C1 segment of cervical spinal cord (tissue), 14 donors: Measurements from ENCODE around the gene OCIAD1.
A peak's percentile ranks its signal among the peaks of the same experiment; 100 is the strongest.
"Not testable (repeated sequence)": the region's sequence is repeated elsewhere in the genome, so short reads cannot be mapped to it uniquely, and the experiment has no call there.

Source experiments
- DNase-seq, 14 donors: peaks; one replicate each; lab custom pipeline; 2025; lab: John Stamatoyannopoulos, UW

The OCIAD1 gene

DNA sequence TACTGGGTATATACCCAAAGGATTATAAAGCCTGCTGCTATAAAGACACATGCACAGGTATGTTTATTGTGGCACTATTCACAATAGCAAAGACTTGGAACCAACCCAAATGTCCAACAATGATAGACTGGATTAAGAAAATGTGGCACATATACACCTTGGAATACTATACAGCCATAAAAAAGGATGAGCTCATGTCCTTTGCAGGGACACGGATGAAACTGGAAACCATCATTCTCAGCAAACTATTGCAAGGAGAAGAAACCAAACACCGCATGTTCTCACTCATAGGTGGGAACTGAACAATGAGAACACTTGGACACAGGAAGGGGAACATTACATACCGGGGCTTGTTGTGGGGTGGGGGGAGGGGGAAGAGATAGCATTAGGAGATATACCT is 58.9 kb downstream of the OCIAD1 start:
- not testable (repeated sequence) for DNase-seq

DNA sequence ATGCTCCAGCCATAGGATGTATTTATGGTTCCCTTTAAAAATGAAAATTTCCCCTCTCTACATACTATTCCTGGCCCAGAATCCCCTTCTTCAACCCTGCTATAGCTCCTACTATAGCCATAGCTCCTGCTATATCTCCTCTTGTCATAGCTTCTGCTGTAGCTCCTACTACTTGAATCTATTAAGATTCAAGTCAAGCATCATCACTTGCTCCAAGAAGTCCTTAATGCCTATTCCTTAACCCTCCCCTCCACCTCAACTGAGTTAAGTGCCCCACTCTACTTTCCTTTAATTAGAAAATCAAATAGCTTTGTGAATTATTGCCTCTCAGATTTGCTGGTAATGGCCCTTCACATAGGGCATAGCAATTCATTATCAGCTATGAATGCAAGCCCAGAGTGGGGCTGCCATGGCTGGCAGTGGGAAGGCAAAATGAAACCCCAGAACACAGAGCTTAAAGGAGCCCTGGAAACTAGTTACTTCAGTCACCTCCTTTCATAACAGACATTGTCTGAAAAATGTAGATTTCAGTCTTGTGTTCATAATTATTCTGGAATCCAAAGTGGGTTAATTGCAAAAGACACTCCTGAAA is 60.2 kb downstream of the OCIAD1 start:
- DNase-seq: no peak

DNA sequence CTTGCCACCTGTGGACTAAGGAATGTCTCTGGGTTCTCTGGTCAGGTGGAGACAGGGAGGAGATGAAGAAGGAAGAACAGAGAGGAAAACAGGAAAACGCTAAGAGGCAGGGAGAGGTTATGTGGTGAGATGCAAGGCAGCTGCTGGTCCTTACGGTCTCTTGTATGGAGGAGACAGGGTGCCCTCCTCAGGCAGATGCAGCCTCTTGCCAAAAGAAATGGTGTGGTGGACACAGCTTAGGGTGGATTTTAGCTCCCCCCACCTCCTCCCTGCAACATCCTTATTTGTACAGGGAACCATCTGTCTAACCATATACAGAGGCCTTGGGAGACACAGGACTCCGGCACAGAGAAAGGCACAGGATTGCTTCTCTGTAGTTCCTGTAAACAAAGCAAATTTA is 66.0 kb downstream of the OCIAD1 start:
- peak in 1 of 14 donors; percentile 2 for DNase-seq

DNA sequence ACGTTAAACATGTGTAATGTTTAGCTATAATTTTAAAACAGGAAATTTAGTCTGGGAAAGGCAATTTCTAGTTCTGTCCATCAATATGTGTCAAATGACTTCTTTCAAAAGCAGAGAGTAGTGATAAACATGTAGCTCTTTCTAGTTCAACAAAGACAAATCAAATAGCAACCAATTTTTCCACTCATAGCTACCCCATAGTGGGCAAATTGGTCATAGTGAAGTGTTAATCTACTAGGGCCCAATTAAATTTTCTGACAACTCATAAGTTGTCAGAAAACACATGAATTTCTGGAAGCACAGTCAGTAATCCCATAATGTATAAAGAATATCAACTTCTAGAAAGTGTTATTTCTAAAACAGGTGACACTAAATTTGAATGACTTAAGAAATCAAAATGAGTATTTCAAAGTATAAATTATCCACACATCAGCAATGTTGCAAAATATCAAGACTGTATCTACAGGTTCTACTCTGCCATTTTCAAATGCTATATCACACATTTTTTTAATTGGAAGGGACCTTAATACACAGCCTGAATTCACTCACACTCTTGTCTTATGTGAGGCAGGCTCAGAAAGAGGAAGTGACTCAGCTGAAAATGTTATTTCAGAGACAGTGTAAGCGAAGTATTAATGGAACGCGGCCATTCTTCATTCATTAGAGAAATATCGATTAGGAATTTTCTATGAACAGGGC is 68.0 kb downstream of the OCIAD1 start:
- DNase-seq: no peak

DNA sequence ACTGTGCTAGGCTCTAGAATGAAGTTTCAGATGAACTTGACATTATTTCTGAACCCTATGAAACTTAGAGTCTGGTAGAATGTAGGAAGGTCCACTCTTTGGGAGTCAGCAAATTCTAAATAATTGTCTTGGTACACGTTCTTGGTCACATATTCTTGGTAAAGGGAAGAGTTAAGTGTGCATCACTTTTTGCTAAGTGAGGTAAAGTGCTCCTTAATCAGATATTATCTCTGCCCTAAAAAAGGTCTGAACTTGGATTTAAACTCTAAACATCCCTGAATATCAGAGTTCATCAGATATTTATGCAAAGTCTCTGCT is 68.5 kb downstream of the OCIAD1 start:
- DNase-seq: no peak

DNA sequence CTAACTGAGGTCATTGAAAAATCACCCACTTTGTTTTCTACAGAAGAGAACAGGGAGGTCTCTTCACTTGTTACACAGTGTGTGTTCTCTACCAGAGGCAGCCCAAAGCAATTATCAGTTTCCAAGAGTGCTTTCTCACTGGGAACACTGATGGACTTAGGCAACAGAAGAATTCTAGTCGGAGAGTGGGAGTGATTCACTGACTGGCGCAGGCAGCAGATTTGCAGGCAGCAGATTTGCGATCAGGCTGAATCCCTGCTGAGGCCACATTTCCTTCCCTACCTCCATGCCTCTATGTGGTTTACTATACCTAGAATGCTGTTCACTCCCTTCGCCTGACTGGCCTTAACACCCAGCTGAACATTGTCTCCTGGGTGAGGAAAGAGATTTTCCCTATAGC is 69.1 kb downstream of the OCIAD1 start:
- peak in 3 of 14 donors; percentile 9 to 12 (median 10) for DNase-seq

DNA sequence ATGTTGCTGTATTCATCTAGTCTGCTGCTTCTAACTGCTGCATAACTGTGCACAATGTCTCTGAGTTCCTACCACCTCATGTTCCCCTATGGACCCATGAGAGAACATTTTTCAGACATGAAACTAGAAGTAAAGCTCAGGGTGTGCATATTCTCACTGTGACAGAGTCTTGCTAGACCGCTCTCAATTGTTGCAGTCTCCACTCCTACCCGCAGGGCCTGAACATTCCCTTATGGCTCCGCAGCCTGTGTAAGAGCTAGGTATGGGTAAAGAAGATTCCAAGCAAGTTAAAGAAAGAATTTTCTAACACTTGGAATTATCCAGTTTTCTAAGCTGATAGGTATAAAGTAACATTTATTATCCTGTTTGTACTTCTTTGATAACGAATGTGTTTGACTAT is 70.3 kb downstream of the OCIAD1 start:
- DNase-seq: no peak

DNA sequence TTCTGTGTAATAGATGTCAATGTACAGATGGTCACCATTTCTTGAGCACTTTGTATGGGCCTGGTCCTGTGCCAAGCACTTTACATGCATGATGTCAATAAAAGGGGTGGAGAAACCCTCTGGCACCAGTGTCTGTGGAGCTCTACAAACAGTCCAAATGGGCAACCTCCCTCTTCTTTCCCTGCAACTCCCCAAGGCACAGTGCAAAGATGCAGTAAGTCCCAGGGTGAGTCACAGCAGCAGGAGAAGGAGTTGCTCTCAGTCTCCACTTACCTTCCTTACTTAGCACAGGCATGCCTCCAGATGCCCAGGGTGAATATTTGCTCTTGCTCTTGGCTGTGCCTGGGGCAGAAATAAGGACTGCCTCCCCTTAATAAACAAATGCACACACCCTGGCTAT is 71.4 kb downstream of the OCIAD1 start:
- DNase-seq: no peak

DNA sequence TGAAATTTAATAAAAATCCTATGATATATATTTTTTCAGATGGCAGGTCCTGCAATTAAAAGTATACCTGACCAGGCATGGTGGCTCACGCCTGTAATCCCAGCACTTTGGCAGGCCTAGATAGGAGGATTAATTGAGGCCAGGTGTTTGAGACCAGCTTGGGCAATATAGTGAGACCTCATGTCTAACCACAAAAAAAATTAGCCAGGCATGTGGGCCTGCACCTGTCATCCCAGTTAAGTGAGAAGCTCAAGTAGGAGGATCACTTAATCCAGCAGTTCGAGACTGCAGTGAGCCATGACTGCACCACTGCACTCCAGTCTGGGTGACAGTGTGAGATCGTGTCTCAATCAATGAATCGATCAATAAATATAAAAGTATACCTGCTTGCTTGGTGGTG is 73.2 kb downstream of the OCIAD1 start:
- no peak for DNase-seq

DNA sequence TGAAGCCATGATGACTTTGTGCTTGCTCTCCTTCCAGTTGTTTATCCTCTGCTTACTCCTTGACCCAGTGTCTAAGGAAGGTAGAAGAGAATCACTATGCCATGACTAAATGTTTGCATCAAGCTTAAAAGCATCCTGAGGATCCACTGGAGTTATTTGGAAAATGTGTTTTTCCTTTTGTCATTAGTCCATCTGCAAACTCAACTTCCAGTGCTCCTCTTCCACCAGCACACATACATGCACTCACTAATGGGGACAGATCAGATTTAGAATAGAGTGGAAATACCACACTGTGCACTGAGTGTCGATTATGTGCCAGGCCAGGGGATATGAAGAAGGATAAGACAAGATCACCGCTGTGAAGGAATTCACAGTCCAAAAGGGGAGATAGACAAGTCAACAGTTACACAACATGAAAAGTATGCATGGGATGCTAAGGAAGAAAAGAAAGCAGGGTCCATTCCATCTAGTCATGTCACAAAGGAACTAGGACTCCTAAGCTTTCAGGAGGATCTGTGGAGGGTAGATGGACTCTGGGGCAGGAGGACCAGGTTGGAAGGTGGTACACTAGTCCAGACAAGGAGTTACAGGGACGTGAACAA is 73.8 kb downstream of the OCIAD1 start:
- DNase-seq: no peak

DNA sequence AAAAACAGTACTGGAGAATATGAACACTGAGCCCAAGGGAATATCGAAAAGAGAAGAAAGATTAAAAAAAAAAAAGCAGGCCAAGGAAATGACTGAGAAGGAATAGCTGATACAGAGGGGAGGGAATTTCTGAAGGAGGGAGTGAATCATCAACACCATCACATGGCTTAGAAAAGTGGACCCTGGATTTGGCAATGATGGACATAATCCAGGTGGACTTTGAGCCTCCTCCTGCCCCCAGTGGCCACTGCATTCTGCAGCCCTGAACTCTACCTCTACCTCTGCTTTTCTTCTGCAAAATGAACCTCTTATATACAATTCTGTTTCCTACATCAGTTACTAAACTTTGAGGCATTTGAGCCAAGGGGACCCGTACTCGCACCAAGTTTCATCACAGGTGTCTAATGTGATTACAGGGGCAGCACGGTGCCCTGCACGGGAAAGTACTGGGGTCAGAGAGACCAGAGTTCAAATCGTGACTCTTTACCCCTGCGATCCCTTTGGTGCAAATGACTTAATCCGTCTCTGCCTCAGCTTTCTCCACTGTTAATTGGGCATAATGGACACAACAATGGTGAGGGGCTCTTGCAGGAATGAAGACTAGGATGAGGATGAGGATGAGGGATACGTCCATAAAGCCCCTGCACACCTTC is 74.6 kb downstream of the OCIAD1 start:
- DNase-seq: no peak

DNA sequence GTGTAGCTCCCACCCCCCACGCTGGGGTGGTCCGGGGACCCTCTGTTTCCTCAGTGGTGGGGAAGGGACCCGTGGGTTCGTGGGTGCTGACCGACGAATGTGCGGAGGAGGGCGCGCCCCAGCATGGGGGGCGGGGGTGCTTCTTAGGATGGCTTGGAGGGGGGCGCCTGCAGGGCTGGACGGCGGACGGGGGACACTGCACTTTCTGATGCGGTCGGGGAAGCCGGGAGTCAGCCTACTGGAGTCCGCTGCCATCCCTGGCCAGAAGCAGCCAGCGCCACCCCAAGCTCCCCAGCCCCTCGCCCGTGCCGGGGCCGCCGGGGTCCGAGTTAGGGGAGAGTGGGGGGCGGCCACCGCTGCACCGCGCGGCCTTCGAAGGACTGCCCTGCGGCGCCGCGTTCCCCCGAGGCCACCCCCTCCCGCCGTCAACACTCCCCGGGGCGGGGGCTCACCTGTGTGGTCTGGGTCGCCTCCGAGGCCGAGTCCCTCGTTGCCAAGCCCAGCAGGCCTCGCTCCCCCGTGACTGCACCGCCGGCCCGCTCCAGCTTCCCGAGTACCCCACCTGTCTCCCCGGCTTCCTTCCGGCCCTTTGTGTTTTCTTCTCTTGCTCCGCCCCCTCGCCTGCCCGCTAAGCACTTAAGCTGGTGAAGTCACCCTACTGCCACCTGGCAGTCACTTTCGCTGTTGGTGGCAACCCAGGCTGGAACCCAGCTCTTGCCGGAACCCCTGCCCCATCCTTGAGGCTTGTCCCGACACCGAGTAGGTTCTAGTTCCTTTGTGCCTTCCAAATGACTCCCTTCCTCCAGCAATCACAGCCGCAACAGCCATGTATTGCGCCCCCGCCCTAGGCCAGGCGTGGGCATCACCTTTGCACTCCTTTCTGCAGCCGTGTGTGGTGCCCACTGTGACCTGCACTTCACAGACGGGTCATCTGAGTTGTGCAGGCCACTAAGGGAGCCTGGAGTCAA is 75.6 kb downstream of the OCIAD1 start, which contains the start of gene OCIAD2:
Gene OCIAD2, minus strand, starts transcription at position 569 of the 968 bp plus-strand sequence. CDS start 2,225 bp downstream, outside the sequence.
- peak in 1 of 14 donors; percentile 9 for DNase-seq

DNA sequence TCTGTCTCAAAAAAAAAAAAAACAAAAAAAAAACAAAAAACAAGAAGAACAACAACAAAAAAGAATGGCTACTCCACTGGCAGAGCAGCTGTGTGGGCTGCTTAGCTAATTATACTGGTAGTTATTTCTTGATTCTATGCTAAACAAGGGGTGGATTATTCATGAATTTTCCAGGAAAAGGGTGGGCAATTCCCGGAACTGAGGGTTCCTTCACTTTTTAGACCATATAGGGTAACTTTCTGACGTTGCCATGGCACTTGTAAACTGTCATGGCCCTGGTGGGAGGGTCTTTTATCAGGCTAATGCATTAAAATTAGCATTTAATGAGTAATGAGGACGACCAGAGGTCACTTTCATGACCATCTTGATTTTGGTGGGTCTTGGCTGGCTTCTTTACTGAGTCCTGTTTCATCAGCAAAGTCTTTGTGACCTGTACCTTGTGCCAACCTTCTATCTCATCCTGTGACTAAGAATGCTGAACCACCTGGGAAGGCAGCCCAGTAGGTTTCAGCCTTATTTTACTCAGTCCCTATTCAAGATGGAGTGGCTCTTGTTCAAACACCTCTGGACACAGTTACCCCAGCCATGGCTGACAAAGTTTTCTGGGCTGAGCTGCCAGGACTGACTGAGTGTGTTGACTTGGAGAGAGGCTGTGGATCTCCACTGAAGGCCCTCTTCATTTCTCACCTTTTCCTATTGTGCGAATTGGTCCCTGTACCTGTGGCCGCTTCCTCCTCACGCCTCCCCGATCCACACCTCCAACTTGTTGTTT is 77.0 kb downstream of the OCIAD1 start:
- no peak for DNase-seq

DNA sequence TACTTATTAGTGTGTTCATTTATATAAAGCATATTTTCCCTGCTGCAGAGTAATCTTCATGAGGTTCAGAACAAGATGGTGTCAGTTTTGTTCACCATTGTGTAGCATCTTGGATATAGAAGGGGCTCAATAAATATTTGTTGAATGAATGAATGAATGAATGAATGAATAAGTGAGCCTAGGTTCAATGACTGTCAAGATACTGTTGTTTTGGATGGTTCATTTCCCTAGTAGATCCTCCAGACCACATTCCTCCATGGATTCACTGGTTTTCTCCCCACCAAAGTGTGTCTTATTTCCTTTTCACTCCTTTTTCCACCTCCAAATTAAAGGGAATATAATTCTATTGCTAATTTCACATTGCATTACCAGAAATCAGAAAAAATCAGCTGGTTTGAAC is 77.8 kb downstream of the OCIAD1 start:
- no peak for DNase-seq

DNA sequence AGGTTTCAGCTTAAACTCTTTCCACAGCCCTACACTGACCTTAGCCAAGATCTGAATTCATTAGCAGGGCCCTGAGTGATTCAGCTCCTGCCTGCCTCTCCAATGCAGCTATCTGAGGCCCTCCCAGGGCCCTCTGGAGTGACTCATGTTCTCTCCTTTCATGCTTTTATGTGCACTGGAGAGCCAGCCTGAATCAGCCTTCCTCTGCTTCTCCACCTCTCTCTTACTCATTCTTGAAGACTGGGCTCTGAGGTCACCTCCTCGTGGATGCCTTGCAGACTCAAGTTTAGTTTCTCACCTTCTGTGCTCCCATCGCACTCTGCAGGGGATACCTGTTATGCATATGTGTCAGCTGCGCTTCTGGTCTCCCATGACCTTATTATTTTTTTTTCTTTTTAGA is 78.8 kb downstream of the OCIAD1 start:
- DNase-seq: peak in 1 of 14 donors; percentile 8

DNA sequence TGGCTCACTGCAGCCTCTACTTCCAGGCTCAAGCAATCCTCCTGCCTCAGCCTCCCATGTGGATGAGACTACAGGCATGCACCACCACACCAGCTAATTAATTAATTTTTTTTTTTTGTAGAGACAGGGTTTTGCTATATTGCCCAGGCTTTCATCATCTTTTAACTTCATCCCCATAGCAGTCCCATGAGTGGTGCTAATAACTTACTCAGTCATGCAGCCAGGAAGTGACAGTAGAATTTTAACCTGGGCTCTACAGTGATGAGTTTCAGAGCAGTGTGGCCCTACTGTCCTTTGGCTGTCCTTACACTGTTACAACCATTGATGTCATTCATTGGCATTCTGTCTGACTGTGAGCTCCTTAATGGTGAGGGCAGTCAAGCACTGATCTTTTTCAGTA is 79.6 kb downstream of the OCIAD1 start:
- no peak for DNase-seq
